Memory B cell (primary cell): ENCODE measurements around the gene FOXQ1.
"Not testable (repeated sequence)": the region's sequence is repeated elsewhere in the genome, so short reads cannot be mapped to it uniquely, and the experiment has no call there.

Experiments
- ATAC-seq: fragments of 150-1000 bp; cut with Tn5 transposase; 2 replicates; pipeline ENCODE4 v1.10.0; 2021; ENCODE audit warnings: low read depth, mild to moderate bottlenecking, moderate library complexity
- DNase-seq, 2 donors: peaks; one replicate each; pipeline ENCODE4 v3.0.0; 2022; ENCODE audit warnings: low spot score in 2 of 2
- H3K27ac Mint-ChIP-seq: one replicate; pipeline ENCODE4 v1.8.0; 2022; ENCODE audit warnings: mild to moderate bottlenecking, moderate library complexity, mixed read lengths
- H3K27me3 Mint-ChIP-seq: one replicate; pipeline ENCODE4 v1.8.0; 2022; ENCODE audit warnings: mixed read lengths
- H3K36me3 Mint-ChIP-seq: one replicate; pipeline ENCODE4 v1.8.0; 2022; ENCODE audit warnings: mild to moderate bottlenecking, mixed read lengths
- H3K4me1 Mint-ChIP-seq: one replicate; pipeline ENCODE4 v1.8.0; 2022; ENCODE audit warnings: mixed read lengths
- H3K4me3 Mint-ChIP-seq: one replicate; pipeline ENCODE4 v1.8.0; 2022; ENCODE audit warnings: mild to moderate bottlenecking, moderate library complexity, mixed read lengths
- H3K9me3 Mint-ChIP-seq: one replicate; pipeline ENCODE4 v1.8.0; 2022; ENCODE audit warnings: mixed read lengths

Gene FOXQ1

DNA sequence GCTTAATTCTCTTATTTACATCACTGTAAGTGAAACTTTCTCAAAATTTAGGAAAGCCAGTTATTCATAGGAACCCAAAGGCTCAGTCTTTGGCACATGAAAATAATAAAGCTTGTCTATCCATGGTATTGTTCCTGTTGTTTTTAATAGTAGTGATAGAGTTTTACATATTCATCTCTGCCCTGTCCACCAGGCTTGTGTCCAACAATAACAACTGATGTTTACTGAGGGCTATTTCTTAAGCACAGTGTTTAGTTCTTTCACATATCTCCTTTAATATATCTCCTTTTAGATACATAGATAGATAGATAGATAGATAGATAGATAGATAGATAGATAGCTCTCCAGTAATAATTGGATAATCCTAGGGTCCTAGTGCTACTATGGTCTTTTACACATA is 34.2 kb downstream of the FOXQ1 start:
- Mint-ChIP-seq H3K9me3 (peaks cover 16% of the 10 kb centered on the region), H3K27ac (no peak overlapping the region), H3K4me1 (no peaks in the 10 kb centered on the region), H3K4me3 (no peak overlapping the region), H3K27me3 (peaks cover 13% of the 10 kb centered on the region), H3K36me3 (peaks cover 5% of the 10 kb centered on the region)
- ATAC-seq: no peak
- DNase-seq: no peak

DNA sequence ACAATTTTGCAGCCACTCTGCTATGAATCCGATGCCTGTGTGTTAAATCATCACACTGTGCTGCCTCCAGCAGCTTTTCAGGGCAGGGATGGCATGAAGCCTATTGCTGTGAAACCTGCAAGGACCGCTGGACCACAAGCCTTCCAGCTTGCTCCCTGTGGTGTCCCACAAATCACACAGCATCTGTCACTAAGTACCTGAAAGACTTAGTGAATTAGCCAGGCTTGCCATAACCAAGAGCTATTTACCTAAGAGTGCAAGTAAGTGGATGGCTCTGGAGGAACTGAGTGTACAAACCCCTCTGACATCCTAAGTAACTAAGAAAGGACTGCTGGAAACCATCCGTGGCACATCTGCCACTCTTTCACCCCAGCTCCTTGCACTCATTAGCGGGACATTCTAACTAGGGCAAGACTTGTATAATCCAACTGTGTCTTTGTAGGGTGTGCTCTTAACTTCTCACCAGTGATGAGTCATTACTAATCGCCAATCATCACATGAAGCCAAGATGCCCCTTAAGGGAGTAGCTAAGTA is 34.7 kb downstream of the FOXQ1 start:
- Mint-ChIP-seq H3K4me1 (no peaks in the 10 kb centered on the region), H3K4me3 (no peak overlapping the region), H3K9me3 (peaks cover 20% of the 10 kb centered on the region), H3K27me3 (peaks cover 11% of the 10 kb centered on the region), H3K36me3 (peaks cover 5% of the 10 kb centered on the region), H3K27ac (no peak overlapping the region)
- no peak for ATAC-seq
- no peak for DNase-seq

GRCh38 chr6:1347161-1347560 is 35.3 kb downstream of the FOXQ1 start:
- no peak for ATAC-seq
- H3K4me1 Mint-ChIP-seq: no peaks in the 10 kb centered on the region
- H3K27me3 Mint-ChIP-seq: peaks cover 11% of the 10 kb centered on the region

GRCh38 chr6:1348675-1349074 is 36.8 kb downstream of the FOXQ1 start:
- no peak for ATAC-seq
- H3K9me3 Mint-ChIP-seq: peaks cover 28% of the 10 kb centered on the region

More at GRCh38 chr6:1347161-1347560, 35.3 kb downstream of the FOXQ1 start:
- Mint-ChIP-seq H3K36me3 (peaks cover 5% of the 10 kb centered on the region), H3K27ac (no peak overlapping the region), H3K9me3 (peaks cover 24% of the 10 kb centered on the region), H3K4me3 (no peak overlapping the region)
- no peak for DNase-seq

DNA sequence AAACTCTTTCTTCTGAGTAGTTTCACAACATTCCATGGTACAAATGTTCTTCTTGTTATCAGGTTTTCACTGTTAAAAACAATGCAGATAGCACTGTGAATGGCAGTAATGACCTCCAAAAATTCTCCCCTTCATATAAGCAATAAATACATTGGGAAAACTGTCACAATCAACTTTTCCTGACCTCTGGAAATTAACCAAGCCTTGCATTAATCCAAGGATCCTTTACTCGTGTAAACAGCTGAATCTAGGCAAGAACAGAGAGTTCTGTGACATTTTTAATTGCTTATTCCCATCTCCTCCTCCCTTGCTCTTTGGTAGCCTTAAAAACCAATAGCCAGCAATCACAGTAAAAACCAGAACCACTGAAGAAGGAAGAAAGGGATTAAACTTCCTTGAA is 37.8 kb downstream of the FOXQ1 start:
- no peak overlapping the region for H3K4me3 Mint-ChIP-seq
- no peak overlapping the region for H3K27ac Mint-ChIP-seq
- no peak for ATAC-seq
- peaks cover 3% of the 10 kb centered on the region for H3K36me3 Mint-ChIP-seq
- H3K4me1 Mint-ChIP-seq: no peaks in the 10 kb centered on the region
- no peak for DNase-seq
- peaks cover 15% of the 10 kb centered on the region for H3K27me3 Mint-ChIP-seq
- H3K9me3 Mint-ChIP-seq: peaks cover 21% of the 10 kb centered on the region

More at GRCh38 chr6:1348675-1349074, 36.8 kb downstream of the FOXQ1 start:
- Mint-ChIP-seq H3K4me1 (no peaks in the 10 kb centered on the region), H3K27me3 (peaks cover 15% of the 10 kb centered on the region), H3K4me3 (no peak overlapping the region), H3K36me3 (peaks cover 5% of the 10 kb centered on the region), H3K27ac (no peak overlapping the region)
- no peak for DNase-seq

DNA sequence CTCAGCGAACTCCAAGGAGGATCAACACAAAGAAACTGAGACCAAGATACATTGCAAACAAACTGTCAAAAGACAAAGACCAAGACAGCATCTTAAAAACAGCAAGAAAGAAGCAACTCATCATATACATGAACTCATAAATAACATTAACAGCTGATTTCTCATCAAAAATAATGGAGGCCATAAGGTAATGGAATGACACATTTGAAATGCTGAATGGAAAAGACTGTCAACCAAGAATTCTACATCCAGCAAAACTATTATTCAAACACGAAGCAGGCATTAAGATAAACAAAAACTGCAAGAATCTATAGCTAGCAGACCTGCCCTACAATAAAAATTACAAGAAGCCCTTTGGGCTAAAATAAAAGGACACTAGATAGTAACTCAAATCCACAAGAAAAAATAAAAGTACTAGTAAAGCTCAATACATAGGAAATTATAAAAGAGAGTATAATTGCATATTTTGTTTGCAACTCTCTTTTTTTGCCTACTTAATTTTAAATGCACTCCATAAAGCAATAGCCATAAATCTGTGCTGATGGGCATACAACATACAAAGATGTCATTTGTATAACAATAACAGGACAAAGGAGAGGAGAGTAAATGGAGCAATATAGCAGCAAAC is 39.6 kb downstream of the FOXQ1 start:
- DNase-seq: no peak
- Mint-ChIP-seq H3K27me3 (peaks cover 15% of the 10 kb centered on the region), H3K9me3 (peaks cover 22% of the 10 kb centered on the region), H3K4me1 (no peaks in the 10 kb centered on the region), H3K27ac (no peak overlapping the region), H3K36me3 (no peaks in the 10 kb centered on the region), H3K4me3 (no peak overlapping the region)
- ATAC-seq: no peak

- peaks cover 12% of the 10 kb centered on the region for H3K27me3 Mint-ChIP-seq
- ATAC-seq, H3K27ac Mint-ChIP-seq, DNase-seq, H3K36me3 Mint-ChIP-seq, H3K4me3 Mint-ChIP-seq, H3K4me1 Mint-ChIP-seq: not testable (repeated sequence)
- H3K9me3 Mint-ChIP-seq: peaks cover 20% of the 10 kb centered on the region
Observed at GRCh38 chr6:1355068-1355467, 43.2 kb downstream of the FOXQ1 start.

GRCh38 chr6:1361717-1362116 is 49.8 kb downstream of the FOXQ1 start:
- H3K27me3 Mint-ChIP-seq: peaks cover 14% of the 10 kb centered on the region
- H3K27ac Mint-ChIP-seq, H3K9me3 Mint-ChIP-seq, H3K36me3 Mint-ChIP-seq, ATAC-seq, H3K4me1 Mint-ChIP-seq, DNase-seq, H3K4me3 Mint-ChIP-seq: not testable (repeated sequence)

DNA sequence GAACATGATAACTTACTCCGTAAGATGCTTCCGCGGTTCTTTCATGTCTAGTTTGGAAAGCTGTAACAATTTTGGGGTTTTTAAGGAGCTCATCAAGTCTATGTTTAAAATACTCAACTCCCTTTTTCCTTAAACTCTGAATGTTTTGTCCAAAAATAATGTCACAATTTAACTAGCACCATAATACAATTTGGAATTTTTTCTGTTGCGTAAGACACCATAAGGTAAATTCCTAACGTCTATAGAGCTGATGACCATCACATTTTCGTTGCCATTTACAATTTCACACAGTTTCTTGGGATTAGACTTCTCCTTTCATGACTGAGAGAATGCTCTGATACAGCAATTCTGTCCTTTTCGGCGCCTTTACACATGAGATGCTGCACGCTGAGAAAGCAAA is 50.7 kb downstream of the FOXQ1 start:
- Mint-ChIP-seq H3K4me3 (no peak overlapping the region), H3K36me3 (no peaks in the 10 kb centered on the region), H3K9me3 (no peaks in the 10 kb centered on the region), H3K27ac (no peak overlapping the region), H3K4me1 (no peaks in the 10 kb centered on the region), H3K27me3 (peaks cover 14% of the 10 kb centered on the region)
- ATAC-seq (no peak), DNase-seq (no peak)

DNA sequence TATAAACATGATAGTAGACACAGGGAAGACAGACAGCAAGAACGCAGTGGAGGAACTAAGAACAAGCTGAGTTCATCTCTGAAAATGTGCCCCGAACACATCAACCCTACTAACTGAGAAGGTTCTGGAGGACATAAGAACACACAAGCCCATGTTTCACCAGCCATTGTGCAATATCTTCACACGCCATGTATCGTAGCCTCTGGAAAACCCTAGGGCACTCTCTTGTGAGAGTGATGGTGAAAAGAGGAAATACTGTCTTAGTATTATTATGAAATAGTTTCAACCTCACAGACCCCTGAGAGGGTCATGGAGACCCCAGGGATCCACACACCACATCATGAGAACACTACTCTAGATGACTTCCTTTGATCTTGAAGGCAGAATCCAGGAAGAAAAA is 51.4 kb downstream of the FOXQ1 start:
- H3K27me3 Mint-ChIP-seq: peaks cover 14% of the 10 kb centered on the region
- DNase-seq: no peak
- no peak for ATAC-seq
- H3K4me1 Mint-ChIP-seq: no peaks in the 10 kb centered on the region
- H3K4me3 Mint-ChIP-seq: no peak overlapping the region
- no peaks in the 10 kb centered on the region for H3K9me3 Mint-ChIP-seq
- no peak overlapping the region for H3K27ac Mint-ChIP-seq
- no peaks in the 10 kb centered on the region for H3K36me3 Mint-ChIP-seq

DNA sequence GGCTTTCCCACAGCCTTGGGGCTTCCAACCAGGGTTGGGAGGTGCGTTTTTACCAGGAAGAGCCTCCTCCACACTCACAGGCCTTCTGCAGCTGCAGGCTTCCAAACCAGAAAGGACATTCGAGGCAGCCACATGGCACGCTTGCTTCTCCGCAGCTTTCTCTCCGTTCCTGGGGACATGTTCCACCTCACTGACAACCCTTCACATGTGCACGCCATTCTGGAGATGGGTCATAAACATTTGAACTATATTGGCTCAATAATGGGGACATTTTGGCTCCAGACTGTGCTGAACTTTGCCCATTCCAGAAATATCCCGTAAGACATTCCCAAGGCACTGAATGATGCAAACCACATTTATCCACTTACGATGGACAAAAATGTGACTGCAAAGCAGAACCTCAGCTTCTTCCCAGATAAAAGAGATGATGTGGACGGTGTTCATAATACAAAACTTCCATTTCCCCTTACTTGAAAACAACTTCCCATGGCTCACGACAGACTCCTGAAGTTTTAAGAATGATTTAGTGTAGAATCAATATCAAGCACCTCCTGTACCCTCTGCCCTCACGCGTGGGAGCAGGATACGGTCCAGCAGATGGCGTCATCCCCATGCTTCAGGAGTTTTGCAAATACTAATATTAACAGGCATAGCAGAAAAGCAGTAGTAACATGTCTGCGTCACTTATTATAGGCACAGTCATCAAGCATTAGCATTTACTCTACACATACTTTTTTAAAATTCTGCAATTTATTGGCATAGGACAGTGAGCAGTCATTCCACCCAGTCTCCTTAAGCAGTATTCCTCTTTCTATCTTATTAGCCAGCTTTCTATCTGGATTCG is 52.1 kb downstream of the FOXQ1 start:
- no peaks in the 10 kb centered on the region for H3K4me1 Mint-ChIP-seq
- H3K27me3 Mint-ChIP-seq: peaks cover 14% of the 10 kb centered on the region
- H3K36me3 Mint-ChIP-seq: no peaks in the 10 kb centered on the region
- H3K27ac Mint-ChIP-seq: no peak overlapping the region
- H3K4me3 Mint-ChIP-seq: no peak overlapping the region
- ATAC-seq (no peak), DNase-seq (no peak)
- H3K9me3 Mint-ChIP-seq: no peaks in the 10 kb centered on the region
